KOPT-K1 (cell line): Measurements from ENCODE around the gene KCNIP3.

Experiments used
- H3K27ac ChIP-seq: fragments of 200-600 bp; sonication (generic); 2 replicates; pipeline ENCODE4 v1.5.1; 2016; ENCODE audit warnings: antibody characterized with exemption, mild to moderate bottlenecking, low read depth, low read length; ENCODE audit not compliant: poor library complexity, severe bottlenecking
- H3K36me3 ChIP-seq: fragments of 200-600 bp; sonication (generic); 2 replicates; pipeline ENCODE4 v1.5.1; 2017; ENCODE audit warnings: antibody characterized with exemption, mild to moderate bottlenecking, low read length, moderate library complexity; ENCODE audit not compliant: insufficient read depth
- H3K9me3 ChIP-seq: fragments of 200-600 bp; sonication (generic); 2 replicates; pipeline ENCODE4 v1.5.1; 2017; ENCODE audit warnings: antibody characterized with exemption, low read length, mild to moderate bottlenecking; ENCODE audit not compliant: insufficient read depth, poor library complexity, severe bottlenecking

The KCNIP3 gene

DNA sequence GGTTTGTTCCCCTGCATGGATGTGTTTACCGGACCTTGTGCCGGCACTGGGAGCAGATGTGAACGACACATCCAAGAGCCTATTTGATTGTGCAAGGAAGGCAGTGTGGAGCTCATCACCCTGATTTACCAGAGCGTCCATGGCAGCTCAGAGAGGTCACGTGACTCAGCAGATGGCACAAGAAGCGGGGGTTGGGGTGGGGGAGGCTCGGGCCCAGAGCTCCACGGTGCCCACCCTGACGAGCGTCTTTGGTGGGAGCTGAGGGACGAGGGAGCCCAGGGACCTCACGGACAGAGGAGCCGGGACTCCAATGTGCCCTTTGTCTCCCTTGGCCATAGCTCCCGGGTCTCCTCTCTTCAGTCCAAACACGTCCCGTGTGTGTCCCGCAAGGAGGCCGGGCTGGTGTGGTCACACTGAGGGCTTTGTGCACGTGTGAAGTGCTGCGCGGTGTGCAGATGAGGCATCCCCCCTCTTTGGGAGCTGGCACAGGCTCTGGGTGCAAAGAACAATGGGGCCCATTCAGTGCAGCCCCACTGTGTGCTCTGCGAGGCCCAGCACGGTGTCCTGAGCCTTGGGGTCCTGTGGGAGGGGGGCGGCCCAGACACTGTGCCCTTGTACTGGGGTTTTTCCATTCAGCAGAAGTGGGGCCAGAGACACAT is 15.5 kb downstream of the KCNIP3 start:
- no peak overlapping the region for H3K27ac ChIP-seq
- H3K36me3 ChIP-seq: no peaks in the 10 kb centered on the region
- H3K9me3 ChIP-seq: no peaks in the 10 kb centered on the region

DNA sequence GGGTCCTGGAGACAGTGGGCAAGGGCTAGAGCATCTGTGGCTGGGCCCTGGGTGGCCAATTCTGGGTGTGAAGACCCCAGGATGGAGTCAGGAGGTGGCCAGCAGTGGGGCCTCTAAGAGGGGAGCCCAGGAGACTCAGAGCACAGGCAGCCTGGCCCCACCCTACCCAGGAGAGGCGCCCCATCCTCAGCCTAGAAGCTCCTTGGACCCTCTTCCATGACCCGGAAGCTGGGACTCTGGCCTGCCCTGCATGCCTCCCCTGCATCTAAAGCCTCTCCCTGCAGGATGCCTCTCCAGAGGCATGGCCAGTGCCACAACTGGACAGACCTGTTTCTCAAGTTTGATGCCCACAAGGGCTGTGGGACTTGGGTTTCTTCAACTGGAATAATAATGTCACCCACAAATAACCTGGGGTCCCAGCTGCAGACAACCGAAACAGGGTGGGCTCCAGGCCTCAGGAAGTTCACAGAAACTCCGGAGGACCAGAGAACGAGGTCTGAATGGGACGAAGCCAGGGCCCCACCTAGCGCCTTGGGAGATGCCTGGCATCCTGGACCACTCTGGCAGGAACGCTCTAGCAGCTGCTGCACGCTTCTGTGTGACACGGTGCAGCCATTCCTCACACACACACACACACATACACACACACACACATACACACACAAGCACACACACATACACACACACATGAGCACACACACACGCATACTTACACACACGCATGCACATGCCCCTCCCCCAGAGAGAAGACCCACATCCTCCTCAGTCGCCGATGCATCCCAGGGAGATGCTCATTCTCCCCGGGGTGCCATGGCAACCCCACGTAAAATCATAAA is 16.4 kb downstream of the KCNIP3 start:
- H3K36me3 ChIP-seq: no peaks in the 10 kb centered on the region
- no peaks in the 10 kb centered on the region for H3K9me3 ChIP-seq
- no peak overlapping the region for H3K27ac ChIP-seq

DNA sequence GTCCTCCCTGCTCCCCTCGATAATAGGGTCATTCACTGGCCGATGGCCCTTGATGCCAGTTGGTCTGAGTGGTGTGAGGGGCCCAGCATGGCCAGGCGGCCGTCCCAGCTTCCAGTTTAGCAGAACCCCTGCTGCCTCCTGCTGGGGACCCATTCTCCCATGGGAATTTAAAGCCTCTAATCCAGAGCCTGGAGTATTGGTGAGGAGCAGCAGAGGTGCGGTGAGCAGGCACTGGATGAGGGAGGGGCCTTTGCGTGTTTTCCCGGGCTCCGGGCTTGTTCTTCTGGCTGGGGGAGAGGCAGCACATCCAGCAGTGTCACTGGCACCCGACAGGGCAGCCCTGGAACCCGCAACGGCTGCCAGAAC is 17.4 kb downstream of the KCNIP3 start:
- Histone ChIP-seq H3K27ac (no peak overlapping the region), H3K36me3 (no peaks in the 10 kb centered on the region), H3K9me3 (no peaks in the 10 kb centered on the region)

DNA sequence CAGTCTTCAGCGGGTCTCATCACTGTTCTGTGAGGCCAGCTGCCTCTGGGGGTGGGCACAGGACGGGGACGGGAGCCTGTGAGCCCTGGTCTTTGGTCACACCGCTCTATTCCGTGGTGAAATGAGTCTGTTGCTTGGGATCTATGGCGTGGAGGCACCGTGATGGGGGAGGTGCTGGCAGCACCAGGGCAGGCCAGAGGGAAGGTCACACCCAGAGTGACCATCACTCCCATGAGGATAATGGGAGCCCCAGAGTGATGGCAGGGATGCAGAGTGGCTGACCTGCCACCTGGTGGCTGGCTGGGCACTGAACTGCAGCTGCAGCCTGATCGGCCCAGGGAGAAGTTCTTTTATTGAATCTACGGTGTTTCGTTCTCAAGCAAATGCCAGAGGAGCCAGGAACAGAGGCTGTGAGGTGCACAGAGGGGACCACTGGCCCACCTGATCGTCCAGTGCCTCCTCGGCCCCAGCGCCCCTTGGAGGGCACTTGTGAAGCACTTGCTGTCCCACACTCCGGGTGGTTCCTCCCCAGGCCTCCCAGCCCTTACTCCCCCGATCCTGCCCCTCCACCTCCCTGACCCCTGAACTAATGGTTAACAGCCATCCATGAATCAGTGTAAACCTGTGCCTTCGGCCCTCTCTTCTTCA is 17.9 kb downstream of the KCNIP3 start:
- Histone ChIP-seq H3K9me3 (no peaks in the 10 kb centered on the region), H3K27ac (no peak overlapping the region)

DNA sequence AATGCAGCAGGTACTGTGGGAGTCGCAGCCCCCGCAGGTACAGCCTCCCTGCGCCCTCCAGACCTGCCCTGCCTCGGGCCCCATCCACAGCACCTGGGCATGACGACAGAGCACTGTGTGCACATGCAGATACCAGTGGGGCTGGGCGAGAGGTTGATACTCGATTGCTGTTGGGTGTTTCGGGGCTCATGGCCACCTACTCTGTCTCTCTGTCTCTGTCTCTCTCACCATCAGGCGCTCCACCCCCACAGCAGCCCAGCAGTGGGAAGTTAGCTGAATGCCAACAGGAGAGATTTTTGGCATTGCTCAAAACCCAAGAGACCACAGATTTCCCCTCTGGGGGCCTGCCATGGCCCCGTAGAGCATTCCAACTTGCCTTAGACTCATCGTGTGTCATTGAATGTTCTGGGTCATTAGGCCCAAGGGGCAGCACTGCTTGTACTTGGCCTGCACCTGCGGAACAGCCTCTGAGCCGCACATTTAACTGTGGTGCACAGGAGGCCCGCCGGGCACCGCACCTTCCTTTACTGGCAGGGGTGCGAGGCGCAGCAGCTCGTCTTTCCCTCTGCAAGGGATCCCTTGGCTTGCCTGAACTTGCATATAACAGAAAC is 18.8 kb downstream of the KCNIP3 start:
- Histone ChIP-seq H3K9me3 (no peaks in the 10 kb centered on the region), H3K27ac (no peak overlapping the region), H3K36me3 (no peaks in the 10 kb centered on the region)

More for the DNA sequence above, 17.9 kb downstream of the KCNIP3 start:
- no peaks in the 10 kb centered on the region for H3K36me3 ChIP-seq

DNA sequence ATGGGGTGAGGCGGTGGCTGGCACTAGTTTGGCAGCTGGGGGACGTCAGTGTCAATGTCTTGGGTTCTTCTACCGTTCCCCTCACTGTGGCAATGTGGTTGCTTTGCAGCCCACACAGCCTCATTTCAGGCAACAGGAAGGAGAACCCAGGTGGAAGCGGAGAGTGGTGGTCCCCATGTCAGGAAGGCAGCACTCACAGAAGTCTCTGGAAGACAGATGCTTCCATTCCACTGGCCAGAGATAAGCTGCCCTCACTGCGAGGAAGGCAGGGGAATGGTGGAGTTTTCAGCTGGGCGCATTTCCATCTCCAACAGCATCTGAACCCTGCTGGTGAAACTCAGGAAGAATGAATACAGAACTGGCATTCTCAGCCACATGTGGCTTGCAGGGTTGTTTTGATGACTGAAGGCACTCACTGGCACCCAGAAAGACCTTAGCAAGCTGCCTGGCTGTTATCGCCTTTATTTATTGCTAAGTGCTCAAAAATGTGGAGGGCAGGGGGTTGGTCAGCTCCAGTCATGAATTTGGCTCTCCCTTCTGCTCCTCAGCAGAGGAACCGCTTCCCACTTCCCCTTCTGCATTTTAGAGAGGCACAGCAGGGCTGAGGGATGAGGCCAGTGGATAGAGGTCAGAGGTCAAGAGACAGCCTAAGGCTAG is 19.4 kb downstream of the KCNIP3 start:
- Histone ChIP-seq H3K36me3 (no peaks in the 10 kb centered on the region), H3K27ac (no peak overlapping the region), H3K9me3 (no peaks in the 10 kb centered on the region)

DNA sequence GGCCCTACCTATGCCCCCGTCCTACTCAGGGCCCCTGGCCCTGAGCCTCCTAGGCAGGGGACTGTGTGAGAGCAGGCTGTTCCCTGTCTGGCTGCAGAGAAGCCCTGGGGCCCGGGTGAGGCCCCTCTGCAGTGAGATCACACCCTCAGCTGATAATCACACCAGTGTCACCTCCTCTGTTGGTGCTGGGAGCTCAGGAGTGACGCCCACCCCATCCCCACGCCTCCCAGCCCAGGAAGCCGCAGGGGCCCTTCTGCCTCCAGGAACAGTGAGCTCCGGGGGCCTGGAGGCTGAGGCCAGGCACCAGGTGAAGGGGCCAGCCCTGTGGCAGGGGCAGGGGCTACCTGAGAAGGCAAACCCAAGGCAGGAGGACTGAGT is 20.0 kb downstream of the KCNIP3 start:
- Histone ChIP-seq H3K36me3 (no peaks in the 10 kb centered on the region), H3K9me3 (no peaks in the 10 kb centered on the region), H3K27ac (no peak overlapping the region)

DNA sequence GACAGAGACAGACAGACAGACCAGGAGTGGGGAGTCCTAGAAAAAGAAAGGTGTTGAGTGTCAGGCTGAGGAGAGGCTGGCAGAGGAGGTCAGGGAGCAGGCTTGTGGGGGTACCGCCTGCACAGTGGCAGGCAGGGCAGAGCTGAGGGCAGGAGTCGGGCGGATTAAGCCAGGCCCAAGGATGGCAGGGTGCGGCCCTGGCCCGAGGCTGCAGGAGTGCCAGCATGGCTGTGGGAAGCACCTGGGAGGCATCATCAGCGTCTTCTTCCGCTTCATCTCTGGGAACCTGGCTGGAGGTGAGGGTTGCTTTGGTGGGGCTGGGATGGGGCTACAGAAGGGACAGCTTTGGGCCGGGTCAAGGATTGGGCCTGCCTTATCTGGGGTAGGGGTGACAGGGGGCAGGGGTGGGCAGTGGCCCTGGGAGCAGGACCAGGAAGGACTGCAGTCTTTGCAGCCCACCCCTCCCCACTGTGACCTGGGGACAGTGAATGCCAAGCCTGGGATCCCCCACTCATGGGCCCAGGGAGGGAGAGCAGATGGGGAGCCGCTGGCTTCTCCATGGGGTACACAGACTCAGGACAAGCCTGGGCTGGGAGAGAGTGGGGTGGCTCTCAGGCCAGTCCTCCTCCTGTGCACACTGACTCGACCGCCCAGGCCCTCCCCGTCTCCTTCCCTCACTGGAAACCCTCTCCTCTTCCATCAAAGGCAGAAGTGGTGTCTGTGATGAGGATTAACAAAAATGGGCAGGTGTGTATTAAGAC is 20.7 kb downstream of the KCNIP3 start:
- no peaks in the 10 kb centered on the region for H3K9me3 ChIP-seq
- no peak overlapping the region for H3K27ac ChIP-seq

DNA sequence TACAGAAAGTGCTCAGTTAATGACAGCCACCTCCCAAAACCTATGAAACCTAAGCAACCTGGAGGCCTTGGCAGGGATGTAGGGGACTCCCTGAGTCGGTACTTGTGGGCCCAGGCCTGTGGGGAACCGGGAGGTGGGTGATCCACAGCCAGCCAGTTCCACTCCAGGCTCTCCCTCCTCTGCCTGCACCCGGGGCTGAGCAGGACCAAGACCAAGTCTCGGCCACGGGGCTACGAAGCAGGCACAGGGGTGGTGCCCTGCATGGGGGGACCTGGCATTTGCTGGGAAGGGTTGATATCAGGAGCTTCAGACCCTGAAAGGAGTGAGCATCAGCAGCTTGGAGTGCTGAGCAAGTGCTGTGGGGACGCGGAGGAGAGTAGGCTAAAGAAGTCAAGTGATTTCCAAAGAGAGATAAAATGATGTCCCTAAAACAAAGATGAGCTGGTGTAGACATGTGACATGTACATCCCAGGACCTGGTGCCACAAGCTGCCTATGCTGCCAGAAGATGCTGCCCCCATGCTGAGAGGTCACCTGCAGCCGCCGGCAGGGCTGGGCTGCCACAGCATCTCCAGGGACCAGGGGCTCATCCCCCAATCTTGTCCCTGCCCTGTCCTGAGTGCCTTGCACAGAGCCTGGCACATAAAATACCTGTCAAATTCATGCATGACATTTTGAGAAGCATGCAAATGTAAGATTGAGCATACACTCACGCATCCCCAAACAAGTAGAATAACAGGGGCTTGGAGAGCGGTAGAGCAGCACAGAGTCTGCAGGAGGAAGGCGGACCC is 21.5 kb downstream of the KCNIP3 start:
- Histone ChIP-seq H3K9me3 (no peaks in the 10 kb centered on the region), H3K36me3 (no peaks in the 10 kb centered on the region), H3K27ac (no peak overlapping the region)

More for the DNA sequence above, 20.7 kb downstream of the KCNIP3 start:
- no peaks in the 10 kb centered on the region for H3K36me3 ChIP-seq

DNA sequence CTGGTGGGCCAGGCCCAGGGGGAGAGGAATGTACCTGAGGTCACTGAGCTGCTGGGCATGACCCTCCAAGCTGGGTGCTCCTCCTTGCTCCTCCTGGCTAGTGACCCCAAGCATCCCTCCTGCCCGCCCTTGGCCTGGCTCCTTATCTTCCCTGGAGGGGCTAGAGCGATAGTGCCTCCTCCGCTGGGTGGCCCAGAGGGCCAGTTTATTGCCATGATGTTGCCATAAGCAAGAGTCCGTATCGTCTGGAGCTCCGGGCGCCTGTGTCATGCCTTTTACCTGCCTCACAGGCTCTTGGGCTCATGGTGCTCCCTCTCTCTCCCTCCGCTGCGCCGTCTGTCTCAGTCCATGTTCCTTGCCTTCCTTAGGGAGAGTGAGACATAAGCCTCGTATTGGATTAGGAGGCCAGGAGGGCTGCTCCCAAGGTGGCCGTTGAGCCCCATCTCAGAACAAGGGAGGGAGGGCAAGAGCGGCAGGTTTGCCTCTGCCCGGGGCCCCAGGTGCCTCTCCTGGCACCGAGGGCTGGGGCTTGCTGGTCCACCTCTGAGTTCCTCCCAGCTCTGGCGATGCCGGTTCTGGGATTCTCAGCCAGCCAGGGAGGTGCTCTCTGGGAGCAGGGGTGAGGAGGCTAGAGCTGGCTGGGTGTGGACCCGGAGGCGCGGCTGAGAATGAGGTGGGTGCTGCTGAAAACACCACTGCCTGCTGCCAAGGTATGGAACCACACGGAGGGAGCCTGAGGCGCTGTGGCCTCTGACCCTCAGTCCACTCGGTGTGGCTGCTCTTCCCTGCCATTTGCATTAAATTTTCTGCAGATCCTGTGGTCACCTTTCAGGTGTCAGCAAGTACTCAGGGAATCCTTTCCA is 22.6 kb downstream of the KCNIP3 start:
- Histone ChIP-seq H3K9me3 (no peaks in the 10 kb centered on the region), H3K36me3 (no peaks in the 10 kb centered on the region), H3K27ac (no peak overlapping the region)

DNA sequence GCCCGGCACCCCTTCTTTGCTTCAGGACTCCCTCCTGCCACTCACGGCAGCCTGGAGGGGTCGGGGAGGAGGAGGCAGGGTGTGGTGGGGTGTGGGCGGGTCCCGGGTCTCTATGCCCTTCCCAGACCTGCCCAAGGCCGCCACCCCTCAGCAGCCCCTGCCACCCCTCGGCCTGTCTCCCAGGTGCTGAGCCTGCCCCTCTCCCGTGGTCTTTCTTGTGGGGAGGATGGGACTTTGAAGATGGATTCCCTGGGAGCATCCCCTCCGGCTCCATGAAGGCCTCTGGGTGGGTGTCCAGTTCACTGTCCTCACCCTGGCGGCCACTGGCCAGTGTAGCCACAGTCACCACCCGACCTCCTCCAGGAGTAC is 23.2 kb downstream of the KCNIP3 start:
- no peaks in the 10 kb centered on the region for H3K36me3 ChIP-seq
- H3K27ac ChIP-seq: no peak overlapping the region
- no peaks in the 10 kb centered on the region for H3K9me3 ChIP-seq

DNA sequence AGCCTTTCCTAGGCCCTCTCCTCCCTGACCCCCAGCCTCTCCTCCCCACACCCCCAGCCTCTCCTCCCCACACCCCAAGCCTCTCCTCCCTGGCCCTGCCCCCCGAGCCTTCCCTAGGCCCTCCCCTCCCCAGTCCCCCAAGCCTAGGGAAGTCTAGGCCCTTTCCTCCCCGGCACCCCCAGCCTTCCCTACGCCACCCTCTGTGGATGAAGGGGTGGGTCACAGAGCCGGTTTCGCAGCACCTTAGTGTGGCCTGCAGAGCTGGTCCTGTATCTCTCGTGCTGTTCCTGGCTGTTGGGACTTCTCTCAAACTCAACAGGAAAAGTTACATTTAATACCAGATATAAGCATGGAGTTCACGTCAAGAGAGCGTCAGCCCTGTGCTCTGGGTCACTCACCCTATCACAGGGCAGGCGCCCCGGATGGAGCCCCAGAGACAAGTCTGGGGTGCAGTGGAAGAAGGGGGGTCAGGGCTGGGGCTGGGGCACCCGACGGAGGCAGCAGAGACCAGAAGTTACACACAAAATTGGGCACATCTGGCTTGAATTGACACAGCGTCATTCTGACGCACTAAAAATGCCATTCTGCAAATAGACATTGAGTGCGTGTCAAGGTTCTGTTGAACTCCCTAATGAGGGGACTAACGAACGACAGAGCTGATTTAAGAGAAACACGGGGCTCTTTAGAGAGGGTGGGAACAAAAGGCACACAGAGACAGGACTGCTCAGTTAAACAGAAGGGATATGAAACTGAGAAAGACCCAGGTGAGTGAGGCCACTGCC is 24.0 kb downstream of the KCNIP3 start:
- Histone ChIP-seq H3K9me3 (no peaks in the 10 kb centered on the region), H3K36me3 (no peaks in the 10 kb centered on the region), H3K27ac (no peak overlapping the region)
